NCI-H1417 treated with DMSO at 0.1 percent for 48 hours (cell line): ENCODE measurements around the gene VENTX.

Experiments used
- DNase-seq: peaks from one replicate; lab custom pipeline; 2025; lab: John Stamatoyannopoulos, UW

VENTX gene

DNA sequence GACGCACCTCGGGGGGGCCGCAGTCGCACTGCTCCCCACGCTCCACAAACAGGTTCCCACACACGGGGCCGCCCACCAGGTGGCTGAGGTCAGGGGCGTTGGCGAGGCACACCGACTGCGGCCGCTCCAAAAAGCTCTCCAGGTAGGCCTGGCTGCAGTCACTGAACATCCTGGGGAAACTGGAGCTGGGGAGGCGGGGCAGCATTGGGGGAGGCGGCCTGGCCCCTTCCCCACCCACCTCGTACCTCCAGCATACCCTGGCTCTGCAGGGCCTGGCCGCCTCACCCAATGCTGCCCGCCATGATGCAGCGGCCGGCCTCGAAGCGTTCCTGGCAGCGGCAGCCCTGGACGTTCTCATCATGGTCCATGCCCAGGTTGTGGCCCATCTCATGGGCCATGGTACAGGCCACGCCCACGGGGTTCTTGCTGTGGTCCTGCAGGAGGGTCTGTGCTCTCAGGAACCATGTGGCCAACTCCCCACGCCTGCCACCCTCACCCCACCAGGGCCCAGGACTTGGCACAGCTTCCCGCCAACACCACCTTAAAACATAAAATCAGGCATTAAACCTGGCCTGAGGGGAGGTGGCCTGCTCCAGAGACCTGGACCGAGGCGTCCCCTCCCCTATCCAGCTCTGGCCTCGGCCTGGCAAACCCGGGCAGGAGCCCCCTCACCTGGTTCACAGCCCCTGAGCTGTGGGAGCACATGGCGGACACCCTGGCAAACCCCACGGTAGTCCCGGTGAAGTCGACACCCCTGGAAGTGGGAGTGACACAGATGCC, 34.1 kb downstream of the VENTX start:
- no peak for DNase-seq

DNA sequence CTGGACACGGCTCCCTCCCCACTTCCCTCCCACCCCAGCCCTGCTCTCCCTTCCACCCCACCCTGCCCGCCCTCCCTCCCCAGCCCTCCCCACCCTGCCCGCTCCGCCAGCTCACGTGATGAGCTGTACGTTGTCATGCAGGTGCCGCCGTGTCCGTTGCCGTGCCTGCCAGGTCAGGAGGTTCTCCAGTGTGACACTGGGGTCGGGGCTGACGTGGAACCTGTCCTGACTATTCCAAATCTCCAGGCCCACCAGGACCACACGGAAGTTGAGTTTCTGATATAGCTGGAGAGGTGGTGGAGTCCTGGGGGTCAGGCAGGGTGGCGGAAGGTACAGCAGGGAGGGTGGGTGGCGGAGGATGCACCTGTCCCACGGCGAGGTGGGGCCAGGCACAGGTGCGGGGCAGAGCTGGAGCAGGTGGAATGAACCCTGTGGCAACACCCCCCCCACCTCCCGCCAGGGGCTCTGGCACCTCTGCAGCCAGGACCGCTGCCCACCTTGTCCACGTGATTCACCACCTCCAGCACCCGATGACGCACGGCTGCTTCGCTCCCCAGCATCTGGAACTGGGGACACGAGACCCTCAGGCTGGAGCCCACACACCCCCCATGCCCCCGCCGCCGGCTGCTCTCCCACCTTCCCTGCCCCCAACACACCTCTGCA, 34.8 kb downstream of the VENTX start:
- DNase-seq, result no peak

DNA sequence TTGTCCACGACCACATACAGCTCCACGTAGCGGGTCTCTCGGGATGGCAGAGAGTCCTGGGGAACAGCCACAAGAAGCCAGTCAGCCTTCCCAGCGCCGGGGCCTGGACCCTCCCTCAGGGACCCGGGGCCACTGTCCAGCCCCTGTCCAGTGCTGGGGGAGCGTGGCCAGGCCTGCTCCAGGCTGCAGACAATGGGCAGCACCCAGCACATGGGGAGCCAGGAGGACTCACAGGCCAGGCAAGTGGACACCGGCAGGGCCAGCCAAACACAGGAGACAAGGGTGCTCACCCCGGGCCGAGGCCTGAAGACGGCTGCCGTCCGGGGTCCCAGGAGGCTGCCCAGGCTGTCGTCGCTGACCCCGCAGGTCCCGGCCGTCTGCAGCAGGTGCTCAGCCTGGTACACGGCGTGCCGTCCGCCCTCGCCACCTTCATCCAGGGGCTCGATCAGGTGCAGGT, 35.3 kb downstream of the VENTX start:
- DNase-seq, result no peak

DNA sequence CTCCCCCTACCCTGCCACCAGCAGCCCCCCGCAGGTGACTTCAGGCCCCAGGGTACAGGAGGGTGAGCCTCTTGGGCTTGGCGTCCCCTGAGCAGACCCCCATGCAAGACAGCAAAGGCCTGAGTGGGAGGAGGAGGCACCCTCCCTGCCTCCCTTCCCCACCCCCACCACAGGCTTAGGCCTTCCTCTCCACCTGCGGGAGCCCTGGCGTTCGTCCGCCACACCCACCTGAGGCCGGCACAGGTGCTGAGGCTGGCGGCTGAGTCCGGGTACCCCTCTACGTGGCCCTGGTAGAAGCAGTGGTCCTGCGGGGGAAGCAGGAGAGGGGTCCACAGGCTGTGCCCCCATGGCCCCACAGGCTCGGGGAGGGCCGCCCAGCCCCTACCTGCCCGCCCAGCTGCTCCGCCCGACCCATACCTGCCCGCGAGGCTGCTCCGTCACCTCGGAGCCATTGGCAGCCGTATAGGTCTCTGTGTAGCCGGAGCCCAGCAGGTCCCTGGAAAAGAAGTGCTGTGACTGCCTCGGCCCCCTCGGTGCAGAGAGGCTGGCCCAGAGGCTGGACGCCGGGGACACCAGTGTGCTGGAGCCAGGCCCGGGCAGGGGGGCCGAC, 36.0 kb downstream of the VENTX start:
- DNase-seq, result no peak

DNA sequence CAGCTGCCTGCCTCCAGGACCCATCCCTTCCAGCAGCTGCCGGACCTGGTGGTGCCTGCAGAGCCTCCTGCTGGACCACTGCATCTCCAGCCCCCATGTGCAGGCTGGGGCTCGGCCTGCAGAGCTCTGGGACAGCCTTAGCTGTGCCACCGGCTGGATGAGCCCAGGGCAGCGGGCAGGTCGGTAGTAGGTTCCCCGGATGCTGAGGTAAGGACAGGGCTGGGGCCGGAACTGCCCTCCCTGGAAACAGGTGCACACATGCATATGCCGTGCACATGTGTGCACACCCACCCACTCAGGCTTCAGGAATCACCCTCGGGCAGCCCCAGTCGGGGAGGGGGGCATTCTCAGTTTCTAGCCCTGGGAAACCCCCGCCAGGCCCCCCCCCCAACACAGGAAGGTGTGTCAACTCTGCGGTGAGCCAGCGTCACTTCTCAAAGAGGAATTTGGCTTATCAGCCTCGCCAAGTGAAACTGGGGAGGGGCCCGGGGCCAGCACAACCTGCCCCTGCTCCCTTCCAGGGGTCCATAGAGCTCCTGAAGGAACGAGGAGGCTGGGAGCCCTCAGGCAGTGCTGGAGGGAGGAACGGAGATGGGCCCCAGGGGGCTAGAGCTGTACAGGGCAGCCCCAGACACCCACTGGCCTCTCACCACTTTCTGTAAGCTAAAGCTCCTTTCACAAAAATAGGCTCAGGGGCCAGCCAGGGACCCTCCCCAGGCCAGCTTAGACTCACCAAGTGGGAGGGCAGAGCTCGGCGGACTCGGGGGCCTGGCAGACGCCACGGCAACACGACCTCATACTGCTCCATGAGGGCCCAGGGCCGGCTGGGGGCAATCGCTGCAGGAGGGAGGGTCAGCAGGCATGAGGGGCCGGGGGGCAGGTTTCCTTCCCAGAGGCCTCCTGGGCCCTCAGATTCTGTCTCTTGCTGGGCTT, 37.4 kb downstream of the VENTX start:
- DNase-seq, result no peak

DNA sequence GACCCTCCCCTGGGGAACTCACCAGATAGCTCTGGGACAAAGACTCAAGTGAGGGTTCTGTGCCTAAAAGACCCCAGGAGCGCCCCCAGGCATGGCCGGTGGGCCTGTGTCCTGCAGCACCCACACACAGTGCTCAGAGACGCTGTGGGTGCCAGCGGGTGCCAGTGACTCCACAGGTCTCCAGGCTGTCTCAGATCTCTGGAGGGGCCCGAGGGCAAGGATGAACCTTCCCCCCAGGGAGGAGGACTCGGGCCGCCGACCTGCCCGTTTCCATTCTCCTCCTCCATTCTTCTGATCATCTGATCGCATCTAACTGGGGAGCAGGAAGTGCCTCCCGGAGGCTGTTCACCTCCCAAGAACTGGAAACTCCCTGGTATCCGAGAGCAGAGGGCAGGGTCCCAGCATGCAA, 38.0 kb downstream of the VENTX start:
- DNase-seq, result no peak

DNA sequence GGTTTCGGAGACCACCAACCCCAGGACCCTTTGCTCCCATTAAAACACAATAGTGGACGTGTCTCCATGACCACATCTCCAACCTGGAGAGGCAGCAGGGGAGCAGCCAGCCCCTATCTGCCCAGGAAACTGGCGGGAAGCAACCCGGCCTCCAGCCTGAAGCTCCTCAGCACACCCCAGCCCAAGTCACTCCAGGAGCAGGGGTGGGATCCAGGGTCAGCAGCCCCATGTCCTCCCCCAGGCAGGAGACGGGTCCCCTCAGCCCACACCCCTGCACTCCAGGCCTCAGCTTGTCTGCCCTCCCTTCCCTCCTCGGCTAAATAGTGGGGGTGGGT, 38.4 kb downstream of the VENTX start:
- no peak for DNase-seq

DNA sequence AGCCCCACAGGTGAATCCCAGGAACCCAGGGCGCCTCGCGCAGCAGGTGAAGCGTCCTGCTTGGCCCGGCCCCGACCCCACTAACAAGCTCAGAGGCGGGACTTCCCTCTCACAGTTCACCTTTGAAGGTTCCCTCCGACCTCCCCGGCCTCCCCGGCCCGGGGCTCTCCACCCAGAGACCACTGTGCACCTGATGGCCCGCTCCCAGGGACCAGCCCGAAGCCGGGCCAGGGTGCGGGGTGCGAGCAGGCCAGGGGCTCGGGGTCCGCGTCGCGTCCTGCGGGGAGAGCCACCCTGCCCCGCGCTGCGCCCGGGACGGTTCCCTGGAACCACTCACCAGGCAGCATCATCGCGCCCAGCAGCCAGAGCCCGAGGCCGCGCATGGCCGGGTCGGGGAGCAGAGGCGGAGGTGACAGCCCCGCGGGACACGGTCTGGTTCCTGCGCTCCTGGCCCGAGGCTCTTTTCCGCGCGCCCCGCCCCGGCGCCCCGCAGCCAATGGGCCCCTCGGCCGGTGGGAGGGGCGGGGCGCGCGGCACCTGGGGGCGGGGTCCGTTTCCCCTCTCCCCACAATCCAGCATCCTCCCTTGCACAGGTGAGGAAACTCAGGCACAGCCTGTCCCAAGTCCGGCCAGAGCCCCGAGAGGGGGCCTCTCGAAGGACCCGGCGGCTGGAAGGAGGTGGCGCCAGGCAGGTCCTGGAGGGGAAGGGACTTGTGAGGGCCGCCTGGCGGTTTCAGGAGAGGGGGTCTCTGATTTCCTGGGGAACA, 39.0 kb downstream of the VENTX start, which contains the start of gene ADAM8:
ADAM8 (minus strand) TSS at position 434 of the 767 bp plus-strand sequence; CDS start at position 383, 51 bp downstream.
- DNase-seq, result no peak

DNA sequence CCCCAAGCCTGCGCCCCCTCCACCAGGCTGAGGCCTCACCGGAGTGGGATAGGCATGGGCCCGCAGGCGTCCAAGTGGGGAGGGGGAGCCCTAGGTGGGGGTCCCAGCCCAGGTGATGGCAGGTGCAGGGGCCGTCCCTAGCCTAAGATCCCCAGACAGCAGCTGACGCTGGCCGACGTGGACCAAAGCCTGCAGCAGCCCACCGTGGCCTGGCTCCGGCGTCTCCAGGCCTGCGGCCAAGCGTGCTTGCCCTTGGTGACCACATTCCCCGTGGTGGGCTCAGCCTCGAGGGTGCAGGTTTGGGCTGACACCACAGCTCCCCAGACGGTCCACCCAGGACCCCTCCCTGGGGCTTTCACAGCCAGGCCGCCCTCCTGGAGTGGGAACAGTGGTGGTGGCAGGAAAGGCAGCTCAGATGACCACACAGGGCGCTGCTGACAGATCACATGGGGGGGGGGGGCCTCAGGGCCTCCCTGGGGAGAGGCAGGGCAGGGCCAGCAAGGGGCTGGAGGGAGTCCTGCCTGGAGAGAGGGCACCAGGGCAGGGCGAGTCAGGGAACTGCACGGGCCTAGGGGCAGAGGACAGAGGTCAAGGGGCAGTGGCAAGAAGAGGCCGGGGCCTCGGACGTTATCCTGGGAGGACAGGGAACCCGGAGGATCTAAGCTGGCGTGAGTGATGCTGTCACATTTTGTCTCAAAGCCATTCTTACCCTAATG, 39.8 kb downstream of the VENTX start:
- no peak for DNase-seq

DNA sequence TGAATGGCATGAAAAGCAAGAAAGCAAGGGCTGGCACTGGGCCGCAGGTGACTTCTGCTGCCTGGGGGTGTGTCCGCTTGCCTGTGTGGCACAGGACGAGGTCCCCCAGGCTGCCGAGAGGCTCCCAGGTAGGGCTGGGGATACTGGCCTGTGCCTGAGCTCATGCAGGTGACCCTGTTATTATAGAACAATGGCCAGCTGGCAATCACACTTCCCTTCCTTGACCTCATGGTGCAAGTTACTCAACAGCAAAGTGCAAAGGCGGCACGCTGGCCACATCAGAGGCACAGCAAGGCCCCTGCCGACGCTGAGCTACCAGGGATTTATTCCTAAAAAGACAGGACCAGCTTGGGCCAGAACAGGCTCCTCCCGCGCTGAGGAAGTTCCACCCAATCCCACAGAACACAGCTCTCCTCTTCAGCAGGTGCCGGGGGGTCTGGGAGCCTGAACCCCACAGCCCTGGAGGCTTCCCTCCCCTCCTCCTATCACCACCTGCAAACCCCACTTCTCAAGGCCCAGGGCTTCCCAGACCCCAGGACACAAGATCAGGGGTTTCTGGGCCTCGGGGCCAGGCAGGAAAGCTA, 40.4 kb downstream of the VENTX start:
- no peak for DNase-seq

DNA sequence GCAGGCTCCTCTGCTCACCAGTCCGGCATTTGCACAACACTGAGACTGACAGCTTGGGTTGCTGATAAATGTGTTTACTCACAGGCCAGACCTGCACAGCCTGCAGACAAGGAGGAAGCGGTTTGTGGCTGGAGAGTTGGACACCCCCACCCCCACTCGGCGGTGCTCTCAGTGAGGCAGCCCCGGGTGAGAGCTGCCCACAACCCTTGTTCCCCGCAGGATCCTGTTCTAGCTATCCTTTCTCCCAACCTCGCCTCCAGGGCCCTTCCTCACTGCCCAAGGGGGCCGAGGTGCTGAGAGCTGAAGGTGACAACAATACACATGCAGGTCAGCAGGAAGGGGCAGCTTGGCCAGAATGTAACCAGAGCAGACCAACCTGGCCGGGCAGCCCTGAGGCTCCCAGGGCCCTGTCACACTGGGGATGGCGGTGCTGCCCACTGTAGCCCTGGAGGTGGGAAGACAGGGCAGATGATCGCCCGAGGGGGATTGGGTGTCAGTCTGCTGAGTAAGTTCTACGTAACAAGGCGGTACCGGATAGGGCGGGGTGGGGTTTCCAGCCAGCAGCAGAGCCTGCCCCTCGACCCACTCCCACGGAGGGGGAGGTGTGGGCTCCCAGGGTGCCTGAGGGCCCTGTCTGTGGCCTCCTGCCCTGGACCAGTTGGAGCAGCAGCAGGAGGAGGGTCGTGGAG, 41.1 kb downstream of the VENTX start:
- no peak for DNase-seq

DNA sequence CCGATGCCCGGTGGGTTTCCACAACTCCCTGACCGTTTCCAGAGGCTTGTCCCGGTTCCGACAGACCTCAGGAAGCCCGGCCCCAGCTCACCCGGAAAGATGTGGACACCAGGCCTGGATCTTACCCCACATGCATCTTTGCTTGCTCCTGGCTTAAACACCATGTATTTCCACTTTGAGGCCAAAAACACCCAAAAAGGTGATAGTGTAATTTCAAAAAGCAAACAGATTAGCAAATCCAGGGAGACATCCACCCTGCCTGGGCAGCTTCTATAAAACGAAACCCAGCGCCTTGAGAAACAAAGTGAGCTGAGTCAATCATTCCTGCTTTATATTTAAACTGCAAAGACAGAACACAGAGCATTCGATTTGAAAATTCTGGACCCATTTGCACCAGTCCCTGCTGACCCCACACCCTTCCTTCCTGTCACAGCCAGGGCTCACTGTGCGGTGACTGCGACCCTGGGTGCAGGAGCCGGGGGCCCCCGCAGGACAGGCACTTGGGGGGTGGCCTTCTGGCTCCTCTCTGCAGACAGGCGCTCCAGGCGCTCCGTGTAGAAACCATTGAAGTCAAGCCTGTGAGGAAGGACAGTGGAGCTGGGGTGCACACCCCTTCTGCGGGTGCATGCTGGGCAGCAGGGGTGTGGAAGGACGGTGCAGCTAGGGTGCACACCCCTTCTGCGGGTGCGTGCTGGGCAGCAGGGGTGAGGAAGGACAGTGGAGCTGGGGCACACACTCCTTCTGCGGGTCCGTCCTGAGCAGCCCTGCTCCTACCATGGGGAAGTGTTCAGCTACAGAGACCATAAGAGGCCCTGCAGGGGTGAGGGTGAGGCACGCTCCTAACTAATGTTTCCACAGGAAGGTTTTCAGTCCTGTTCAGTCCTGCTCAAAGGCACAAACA, 41.9 kb downstream of the VENTX start:
- DNase-seq, result no peak

DNA sequence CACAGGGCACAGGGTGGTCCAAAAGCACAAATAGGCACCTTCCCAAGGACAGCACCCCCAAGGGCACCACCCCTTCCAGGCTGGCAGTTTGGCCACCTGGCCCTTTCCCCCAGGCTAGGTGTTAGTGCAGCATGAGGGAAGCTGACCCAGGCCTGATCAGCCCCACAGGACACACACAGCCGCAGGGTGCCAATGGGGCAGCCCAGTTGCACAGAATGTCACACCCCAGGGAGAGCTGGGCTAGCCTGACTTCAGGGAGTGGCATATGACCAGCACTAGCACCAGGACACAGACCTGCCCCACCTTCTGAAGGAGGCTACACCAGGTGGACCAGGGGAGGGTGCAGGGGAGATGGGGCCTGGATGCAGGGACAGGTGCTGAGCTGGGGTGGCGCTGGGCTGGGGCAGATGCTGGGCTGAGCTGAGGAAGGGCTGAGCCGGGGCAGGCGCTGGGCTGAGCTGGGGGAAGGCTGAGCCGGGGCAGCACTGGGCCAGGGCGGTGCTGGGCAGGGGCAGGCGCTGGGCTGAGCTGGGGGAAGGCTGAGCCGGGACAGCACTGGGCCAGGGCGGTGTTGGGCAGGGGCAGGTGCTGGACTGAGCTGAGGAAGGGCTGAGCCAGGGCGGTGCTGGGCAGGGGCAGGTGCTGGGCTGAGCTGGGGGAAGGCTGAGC, 42.9 kb downstream of the VENTX start:
- DNase-seq, result no peak

DNA sequence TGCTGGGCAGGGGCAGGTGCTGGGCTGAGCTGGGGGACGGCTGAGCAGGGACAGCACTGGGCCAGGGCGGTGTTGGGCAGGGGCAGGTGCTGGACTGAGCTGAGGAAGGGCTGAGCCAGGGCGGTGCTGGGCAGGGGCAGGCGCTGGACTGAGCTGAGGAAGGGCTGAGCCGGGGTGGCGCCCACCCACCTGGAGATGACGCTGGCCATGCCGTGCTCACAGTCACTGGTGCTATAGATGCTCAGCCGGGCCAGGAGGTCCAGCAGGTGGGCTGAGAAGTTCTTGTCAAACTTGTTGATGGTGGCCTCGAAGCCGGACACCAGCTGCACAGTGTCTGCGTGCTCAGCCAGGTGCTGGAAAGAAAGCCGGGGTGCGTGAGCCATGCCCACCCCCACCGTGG, 43.4 kb downstream of the VENTX start:
- DNase-seq, result no peak

DNA sequence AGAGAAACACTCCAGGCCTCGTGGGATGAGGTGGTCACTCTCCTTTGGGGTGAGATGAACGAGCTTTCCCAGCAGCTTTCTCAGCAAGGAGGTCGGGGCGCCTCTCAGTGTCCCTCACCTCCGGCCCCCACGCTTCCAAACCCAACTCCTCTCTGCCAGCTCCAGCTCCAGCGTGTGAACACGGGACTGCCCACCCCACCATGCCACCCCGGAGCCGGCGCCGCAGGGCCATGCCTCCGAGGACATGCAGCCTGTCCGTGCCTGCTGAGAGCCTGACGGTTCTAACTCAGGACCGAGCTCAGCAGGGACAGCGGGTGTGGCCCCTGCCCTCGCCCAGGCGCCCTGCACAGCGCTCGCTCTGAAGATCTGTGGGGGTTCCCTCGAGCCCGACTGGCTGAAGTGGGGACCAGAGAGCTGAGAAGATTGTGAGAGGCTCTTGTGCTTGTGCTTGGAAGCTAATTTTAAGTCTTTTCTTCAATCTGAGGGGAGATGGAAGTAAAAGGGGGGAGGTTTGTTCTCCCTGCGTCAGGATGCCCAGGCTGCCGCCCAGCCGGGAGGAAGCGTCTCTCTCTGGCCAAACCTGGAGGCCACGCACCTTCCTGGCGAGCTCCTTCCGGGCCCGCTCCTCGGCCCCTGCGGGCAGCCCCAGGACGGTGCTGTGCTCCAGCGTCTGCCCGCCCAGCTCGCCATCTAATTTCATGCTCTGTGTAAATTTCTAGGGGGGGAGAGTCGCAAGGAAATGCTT, 44.1 kb downstream of the VENTX start:
- DNase-seq, result no peak

DNA sequence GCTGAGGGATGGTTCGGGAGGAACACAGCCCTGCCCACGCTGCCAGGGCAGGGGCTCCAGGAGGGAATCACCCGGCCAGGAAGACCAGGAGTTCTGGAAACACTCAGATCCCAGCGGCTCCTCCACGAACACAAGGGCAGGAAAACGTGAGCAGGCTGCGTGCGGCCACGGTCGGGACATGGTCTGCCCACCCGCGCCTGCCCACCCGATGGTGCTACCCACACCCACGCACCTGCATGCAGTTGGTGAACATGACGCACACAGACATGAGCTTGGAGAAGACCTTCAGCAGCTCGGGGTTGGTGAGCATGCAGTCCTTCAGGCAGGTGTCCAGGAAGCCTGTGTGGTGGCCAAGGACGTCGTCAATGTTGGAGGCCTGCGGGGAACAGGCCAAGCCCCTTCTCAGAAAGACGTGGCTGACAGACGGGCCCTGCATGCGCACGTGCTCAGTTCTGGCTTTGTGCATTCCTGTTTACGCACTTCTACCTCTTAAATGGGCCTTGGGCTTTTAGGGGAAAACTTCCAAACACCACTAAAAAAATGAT, 45.3 kb downstream of the VENTX start:
- DNase-seq, result no peak

DNA sequence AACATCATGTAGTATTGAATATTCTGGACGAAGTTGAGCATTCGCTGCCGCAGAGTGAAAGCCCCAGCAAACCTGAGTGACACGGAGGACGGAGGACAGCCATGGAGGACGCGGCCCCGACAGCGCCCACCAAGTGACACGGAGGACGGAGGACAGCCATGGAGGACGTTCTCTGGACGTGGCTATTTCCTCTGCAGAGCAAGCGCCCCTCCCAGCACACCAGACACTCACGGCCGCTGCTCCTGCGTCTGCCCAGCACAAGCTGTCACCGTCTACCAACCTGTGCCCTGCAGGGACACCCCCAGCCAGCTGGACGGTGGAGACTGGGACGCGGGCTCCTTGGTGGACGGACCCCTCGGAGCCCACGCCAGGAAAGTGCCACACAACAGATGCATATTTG, 46.3 kb downstream of the VENTX start:
- DNase-seq, result no peak
